DND-41 (cell line): Measurements from ENCODE around the gene GBP2.

Experiments used
- ATAC-seq: fragments of 200-7000 bp; cut with Tn5 transposase; 3 replicates; pipeline ENCODE4 v1.9.1; 2021; ENCODE audit warnings: low read depth; ENCODE audit not compliant: insufficient read depth
- DNase-seq: peaks from one replicate; pipeline ENCODE4 v3.0.0-alpha.2; 2020
- H2AFZ ChIP-seq: 2 replicates; pipeline ENCODE4 v1.6.0; 2012; ENCODE audit warnings: low read depth, low read length
- H3K27ac ChIP-seq: 2 replicates; pipeline ENCODE4 v1.5.1; 2012; ENCODE audit warnings: low read length, inconsistent platforms
- H3K27me3 ChIP-seq: fragments of 200-600 bp; sonication (generic); 2 replicates; pipeline ENCODE4 v1.6.0; 2012; ENCODE audit warnings: low read length, mild to moderate bottlenecking, inconsistent platforms; ENCODE audit not compliant: insufficient read depth, poor library complexity
- H3K36me3 ChIP-seq: 2 replicates; pipeline ENCODE4 v1.5.1; 2012; ENCODE audit warnings: low read length, inconsistent platforms; ENCODE audit not compliant: insufficient read depth
- H3K4me1 ChIP-seq: 2 replicates; pipeline ENCODE4 v1.5.1; 2012; ENCODE audit warnings: mild to moderate bottlenecking, low read length; ENCODE audit not compliant: insufficient read depth
- H3K4me2 ChIP-seq: 2 replicates; pipeline ENCODE4 v1.6.0; 2012; ENCODE audit warnings: mild to moderate bottlenecking, moderate library complexity, low read length, inconsistent platforms; ENCODE audit not compliant: insufficient read depth
- H3K4me3 ChIP-seq, 2 experiments: fragments of 200-600 bp in 1 of 2; shearing (Covaris generic) in 1 of 2; 2 replicates each; pipeline ENCODE4 v1.5.1; 2012 to 2016; ENCODE audit warnings: inconsistent platforms in 2 of 2, low read length in 2 of 2, mild to moderate bottlenecking in 2 of 2, low read depth in 1 of 2, moderate library complexity in 1 of 2
- H3K79me2 ChIP-seq: 2 replicates; pipeline ENCODE4 v1.6.0; 2012; ENCODE audit warnings: low read length, inconsistent platforms; ENCODE audit not compliant: insufficient read depth
- H3K9ac ChIP-seq: 2 replicates; pipeline ENCODE4 v1.6.0; 2012; ENCODE audit warnings: low read depth, mild to moderate bottlenecking, inconsistent platforms, low read length, moderate library complexity
- H3K9me3 ChIP-seq: 2 replicates; pipeline ENCODE4 v1.5.1; 2012; ENCODE audit warnings: low read length, moderate library complexity, mild to moderate bottlenecking, inconsistent platforms; ENCODE audit not compliant: insufficient read depth, severe bottlenecking
- H4K20me1 ChIP-seq: 2 replicates; pipeline ENCODE4 v1.6.0; 2012; ENCODE audit warnings: low read length; ENCODE audit not compliant: insufficient read depth
- EZH2 ChIP-seq: IDR thresholded peaks from 3 replicates; pipeline ENCODE4 v1.6.1; 2012; ENCODE audit warnings: borderline replicate concordance, low read depth, mild to moderate bottlenecking, moderate library complexity, low read length, inconsistent platforms; ENCODE audit not compliant: severe bottlenecking
- TF ChIP-seq, protein P1 (sequence below): IDR thresholded peaks from 2 replicates; pipeline ENCODE4 v1.5.1; 2012; ENCODE audit warnings: borderline replicate concordance, low read length, moderate library complexity, mild to moderate bottlenecking; ENCODE audit not compliant: poor library complexity, severe bottlenecking; ENCODE audit errors: extremely low read depth

The GBP2 gene

DNA sequence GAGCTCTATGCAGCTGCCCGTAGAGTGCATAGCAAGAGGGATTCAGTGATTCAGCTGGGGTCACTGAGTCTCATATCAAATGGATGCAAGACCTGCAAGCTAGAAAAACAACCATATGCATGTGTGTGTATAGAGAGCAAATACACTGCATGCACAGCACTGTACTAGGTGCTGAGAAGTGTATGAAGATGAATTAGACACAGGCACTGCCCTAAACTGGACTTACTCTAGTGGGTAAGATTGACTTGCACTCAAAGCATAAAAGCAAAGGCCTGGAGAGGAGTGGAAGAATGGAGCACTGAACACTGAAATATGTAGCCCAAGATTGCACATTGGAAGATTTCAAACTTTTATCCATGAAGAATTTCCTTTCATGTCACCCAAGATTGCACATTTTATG lies 55.4 kb downstream of the GBP2 start:
- ATAC-seq, result peak; percentile 74
- TF ChIP-seq, protein P1, sequence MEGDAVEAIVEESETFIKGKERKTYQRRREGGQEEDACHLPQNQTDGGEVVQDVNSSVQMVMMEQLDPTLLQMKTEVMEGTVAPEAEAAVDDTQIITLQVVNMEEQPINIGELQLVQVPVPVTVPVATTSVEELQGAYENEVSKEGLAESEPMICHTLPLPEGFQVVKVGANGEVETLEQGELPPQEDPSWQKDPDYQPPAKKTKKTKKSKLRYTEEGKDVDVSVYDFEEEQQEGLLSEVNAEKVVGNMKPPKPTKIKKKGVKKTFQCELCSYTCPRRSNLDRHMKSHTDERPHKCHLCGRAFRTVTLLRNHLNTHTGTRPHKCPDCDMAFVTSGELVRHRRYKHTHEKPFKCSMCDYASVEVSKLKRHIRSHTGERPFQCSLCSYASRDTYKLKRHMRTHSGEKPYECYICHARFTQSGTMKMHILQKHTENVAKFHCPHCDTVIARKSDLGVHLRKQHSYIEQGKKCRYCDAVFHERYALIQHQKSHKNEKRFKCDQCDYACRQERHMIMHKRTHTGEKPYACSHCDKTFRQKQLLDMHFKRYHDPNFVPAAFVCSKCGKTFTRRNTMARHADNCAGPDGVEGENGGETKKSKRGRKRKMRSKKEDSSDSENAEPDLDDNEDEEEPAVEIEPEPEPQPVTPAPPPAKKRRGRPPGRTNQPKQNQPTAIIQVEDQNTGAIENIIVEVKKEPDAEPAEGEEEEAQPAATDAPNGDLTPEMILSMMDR, result no peak
- TF ChIP-seq EZH2, result no peak
- Histone ChIP-seq H3K4me3 (peak overlapping the region; percentile 23 to 53; a peak in 2 of 4 replicates), H3K9ac (peak overlapping the region; percentile 66), H3K4me1 (peaks cover 31% of the 10 kb centered on the region), H3K79me2 (no peaks in the 10 kb centered on the region), H4K20me1 (no peaks in the 10 kb centered on the region), H3K9me3 (peaks cover 4% of the 10 kb centered on the region), H3K27me3 (no peaks in the 10 kb centered on the region), H3K36me3 (no peaks in the 10 kb centered on the region), H3K27ac (peak overlapping the region; percentile 90), H2AFZ (peak overlapping the region; percentile 70), H3K4me2 (peak overlapping the region; percentile 73)
- DNase-seq, result peak; percentile 30

DNA sequence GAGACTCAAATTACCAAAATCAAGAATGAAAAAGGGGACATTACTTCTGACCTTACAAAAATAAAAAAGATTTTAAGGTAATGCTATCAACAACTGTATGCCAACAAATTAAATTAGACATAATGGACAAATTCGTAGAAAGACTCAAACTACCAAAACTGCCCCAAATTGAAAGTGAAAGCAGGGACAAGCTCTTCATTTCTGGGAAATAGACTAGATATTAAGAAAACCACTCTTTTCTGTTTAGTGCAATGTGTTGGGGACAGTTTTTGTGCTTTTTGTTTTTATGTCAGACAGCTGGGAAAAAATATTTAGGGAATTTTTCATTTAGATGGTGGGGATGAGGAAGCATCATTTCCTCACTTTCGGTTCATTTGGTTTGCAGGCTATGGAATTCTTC lies 56.0 kb downstream of the GBP2 start:
- Histone ChIP-seq H3K4me2 (peak overlapping the region; percentile 73), H3K79me2 (peaks cover 1% of the 10 kb centered on the region; the same call in 1 of the 2 replicates), H4K20me1 (no peaks in the 10 kb centered on the region), H3K4me3 (peak overlapping the region; percentile 23 to 53), H3K27ac (peak overlapping the region; percentile 90), H2AFZ (peak overlapping the region; percentile 70), H3K27me3 (no peaks in the 10 kb centered on the region), H3K9ac (peak overlapping the region; percentile 66), H3K36me3 (no peaks in the 10 kb centered on the region), H3K9me3 (peaks cover 4% of the 10 kb centered on the region), H3K4me1 (peaks cover 34% of the 10 kb centered on the region)
- ATAC-seq (peak; percentile 62), DNase-seq (no peak)
- TF ChIP-seq, protein P1, result no peak
- no peak for TF ChIP-seq EZH2

DNA sequence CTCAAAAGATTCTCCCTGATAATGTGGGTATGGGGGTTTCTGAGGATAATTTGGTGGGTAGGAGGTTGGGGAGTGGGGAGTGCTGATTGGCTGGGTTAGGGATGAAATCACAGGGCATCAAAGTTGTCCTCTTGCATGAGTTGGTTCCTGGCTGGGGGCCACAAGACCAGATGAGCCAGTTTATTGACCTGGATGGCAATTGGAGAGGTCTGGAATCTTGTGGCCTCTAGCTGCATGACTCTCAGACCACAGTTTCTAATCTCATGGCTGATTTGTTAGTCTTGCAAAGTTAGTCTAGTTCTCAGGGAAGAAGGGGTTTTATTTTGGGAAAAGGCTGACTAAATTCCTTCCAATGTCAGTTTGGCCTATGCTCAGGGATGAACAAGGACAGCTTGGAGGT lies 57.6 kb downstream of the GBP2 start:
- no peak for TF ChIP-seq EZH2
- TF ChIP-seq, protein P1, result no peak
- DNase-seq, result no peak
- ATAC-seq, result no peak
- H3K4me1 ChIP-seq, result peaks cover 50% of the 10 kb centered on the region
- no peak overlapping the region for H3K4me3 ChIP-seq
- H3K36me3 ChIP-seq, result no peaks in the 10 kb centered on the region
- no peak overlapping the region for H3K9ac ChIP-seq
- no peak overlapping the region for H3K4me2 ChIP-seq
- H3K27ac ChIP-seq, result peak overlapping the region; percentile 12; the same call in 1 of the 2 replicates
- no peaks in the 10 kb centered on the region for H3K27me3 ChIP-seq
- peaks cover 14% of the 10 kb centered on the region for H3K79me2 ChIP-seq
- H2AFZ ChIP-seq, result peak overlapping the region; percentile 19
- H3K9me3 ChIP-seq, result no peaks in the 10 kb centered on the region
- H4K20me1 ChIP-seq, result no peaks in the 10 kb centered on the region
